GM18519 (cell line): ENCODE data around the gene KIAA1614.

ENCODE experiments used
- ATAC-seq: cut with Tn5 transposase; IDR thresholded peaks from one replicate; pipeline ENCODE4 v1.9.1; 2021; ENCODE audit warnings: mild to moderate bottlenecking, moderate library complexity; ENCODE audit not compliant: unreplicated experiment, low FRiP score

The KIAA1614 gene, protein sequence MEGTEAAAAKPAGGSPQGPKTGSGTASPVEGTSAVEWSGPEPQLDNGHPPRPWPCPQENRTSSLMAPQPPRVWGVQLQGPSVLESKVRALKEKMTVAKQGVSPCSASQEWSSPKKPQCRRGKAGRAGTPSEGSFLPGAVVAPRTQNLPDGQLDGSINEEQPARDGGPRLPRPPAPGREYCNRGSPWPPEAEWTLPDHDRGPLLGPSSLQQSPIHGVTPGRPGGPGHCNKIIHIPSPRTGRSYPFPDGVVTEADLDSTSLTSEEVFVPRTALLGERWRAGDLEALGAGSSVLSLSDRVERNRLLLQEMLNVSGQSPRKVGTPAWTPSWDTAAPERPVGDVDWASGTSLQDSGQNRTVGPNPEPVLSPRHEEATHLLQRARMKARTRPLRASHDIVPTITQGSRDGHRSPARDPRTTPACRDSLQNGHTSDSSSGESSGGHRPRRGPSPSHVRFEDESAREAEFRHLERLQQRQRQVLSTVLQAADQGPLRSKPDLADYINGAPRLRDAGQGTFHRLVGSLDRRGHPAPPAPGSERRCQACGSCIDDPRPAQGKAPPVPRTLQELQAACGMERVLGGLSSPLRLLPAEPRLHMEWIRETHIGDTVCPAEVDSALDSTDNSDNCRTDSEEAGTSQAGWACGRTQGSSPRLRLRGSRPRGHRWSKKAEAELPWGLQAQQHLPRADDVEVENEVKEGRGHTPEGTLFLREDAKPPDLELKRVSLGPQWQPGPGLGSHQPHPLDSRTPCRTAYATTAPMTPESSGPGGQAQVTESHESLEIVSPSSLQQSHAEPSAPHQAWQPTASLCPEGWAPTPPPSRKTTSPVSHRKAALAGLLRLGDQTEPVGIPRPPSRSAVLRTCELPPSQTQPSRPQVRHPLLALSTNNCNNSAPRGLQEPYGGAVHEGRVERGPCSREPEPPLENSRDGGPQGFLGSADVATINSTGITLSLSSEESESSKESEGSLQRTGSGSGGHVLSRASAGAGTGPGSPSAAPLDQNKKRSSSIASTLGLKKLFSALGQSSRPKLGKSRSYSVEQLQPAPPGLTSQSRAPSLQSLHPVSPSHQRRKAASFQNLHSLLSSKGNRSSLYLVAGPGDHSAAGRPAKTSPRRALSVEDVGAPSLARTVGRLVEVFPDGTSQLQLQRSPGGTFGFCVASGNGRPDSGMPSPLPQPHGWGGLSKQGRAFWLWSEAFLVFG

DNA sequence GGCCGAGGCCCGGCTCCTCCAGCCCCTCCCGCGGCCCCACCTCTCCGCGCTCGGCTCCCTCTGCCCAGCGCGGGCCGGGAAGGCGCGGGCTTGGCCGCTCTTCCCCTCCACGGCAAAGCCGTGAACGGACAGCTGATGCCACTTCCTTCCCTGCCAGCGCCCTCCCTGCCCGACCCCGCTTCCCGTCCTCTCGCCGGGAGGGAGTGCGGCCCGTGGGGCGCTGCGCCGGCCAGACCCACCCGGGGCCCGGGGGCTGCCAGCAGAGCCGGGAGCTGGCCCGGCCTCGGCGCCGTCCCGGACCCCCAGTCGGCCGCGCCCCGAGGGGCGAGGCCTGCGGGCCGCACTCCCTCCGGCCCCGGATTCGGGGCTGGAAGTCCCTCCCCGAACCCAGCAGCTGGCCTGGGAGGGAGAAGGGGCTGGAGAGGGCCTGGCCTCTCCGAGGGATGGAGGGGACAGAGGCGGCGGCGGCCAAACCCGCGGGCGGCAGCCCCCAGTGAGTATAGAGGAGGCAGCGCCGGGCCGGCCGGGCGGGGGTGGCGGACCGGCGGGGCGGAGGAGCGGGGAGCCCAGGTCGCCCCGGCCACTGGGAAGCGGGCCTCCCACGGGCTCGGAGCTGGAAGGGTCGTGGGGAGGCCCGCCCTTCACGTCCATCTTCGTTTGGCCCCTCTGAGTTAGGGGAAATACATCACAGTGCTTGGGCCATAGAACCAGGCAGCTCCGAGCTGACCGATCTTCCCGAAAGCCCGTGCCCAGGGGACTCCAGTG lies at the start of gene KIAA1614:
KIAA1614 (plus strand) TSS at position 97 of the 765 bp plus-strand sequence; CDS start at position 444, 347 bp downstream.
- ATAC-seq = no peak

DNA sequence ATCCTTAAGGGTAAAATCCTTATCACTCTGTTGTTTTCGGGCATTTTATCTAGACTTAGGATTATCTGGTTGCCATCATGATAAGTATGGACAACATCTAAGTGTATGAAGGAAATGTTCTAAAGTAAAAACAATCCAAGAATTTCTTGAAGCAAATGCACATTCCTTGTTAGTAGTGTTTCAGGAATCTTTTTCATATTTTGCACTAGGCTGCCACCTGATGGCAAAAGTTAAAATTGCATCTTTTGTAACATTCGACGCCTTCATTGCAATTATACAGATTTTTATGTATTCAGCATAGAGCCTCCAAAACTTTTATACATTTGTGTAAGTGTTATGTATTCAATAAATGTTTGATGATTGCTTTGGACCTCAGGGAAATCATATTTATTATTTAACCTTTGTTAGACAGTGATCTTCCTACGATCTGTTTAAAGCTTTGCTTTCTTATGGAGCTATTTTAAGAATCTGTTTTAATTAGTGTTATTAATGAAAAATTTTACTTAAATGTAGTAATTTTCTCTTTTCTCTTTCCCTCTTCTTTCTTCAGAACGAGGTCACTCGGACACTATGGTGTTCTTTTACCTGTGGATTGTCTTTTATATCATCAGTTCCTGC lies 49.4 kb upstream of the KIAA1614 start:
- ATAC-seq = no peak

DNA sequence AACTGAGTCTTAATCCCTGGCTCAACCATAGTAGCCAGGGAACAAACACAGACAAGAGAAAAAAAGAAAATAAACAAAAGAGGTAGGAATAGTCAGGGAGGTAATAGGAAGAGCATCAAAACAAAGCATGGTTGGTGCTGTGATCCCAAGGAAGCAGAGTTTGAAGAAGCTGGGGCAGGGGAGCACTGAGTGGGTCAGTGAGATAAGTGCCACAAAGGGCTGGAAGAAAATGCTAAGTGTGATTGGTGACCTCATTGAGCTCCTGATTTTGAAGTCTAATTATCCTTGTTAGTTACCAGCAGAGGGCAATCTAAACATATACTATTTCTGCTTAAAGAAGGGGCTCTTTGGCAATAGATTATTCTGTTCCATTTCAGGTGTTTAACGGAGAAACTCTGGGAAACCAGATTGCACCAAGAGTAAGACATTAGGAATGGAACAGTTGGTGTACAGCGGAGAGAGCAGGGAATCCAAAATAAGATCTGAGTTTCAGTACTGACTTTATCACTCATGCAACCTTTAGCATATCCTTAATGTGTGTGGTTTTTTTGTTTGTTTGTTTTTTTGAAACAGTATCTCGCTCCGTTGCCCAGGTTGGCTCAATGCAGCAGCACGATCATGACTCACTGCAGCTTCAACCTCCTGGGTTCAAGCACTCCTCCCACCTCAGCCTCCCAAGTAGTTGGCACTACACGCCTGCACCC lies 30.7 kb upstream of the KIAA1614 start:
- no peak for ATAC-seq

DNA sequence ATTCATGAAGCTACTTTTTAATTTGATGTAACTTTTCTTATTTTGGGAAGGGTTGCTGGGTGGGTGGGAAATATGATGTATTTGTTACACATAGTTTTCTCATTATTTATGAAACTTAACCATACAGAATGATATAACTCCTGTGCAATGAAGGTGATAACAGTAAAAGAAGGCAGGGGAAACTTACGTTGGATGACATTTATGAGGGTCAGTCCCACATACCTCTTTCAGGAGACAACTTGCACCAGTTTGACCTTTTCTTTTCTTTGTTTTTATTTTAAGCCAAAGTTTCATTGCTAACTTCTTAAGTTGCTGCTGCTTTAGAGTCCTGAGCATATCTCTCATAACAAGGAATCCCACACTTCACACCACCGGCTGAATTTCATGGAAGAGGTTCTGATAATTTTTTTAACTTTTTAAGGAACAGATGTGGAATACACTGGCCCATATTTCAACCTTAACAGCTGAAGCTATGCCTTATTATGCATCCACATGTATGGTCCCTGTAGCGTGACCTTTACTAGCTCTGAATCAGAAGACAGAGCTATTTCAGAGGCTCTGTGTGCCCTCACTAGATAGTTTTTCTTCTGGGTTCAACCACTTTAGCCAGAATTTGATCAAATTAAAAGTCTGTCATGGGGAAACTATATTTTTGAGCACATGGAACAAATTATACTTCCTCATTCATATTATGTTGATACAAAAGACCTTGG lies 28.0 kb upstream of the KIAA1614 start:
- ATAC-seq = no peak

DNA sequence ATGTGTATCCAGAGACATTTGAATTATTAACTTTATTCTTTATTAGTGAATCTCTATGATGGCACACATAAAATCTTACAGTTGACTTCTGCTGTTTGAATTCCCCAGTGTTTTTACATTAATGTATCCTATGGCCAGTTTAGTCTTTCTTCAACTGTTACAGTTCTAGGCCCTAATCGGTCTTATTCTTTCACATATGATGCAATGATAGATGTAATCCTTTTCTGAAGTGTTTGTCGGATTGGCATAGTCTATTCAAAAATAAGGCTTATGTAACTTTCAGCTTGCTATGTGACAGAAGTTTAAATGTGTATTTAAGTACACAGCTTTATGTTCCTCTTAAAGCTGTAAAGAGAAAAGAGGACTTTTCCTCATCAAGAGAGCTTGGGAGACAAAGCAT lies 26.4 kb upstream of the KIAA1614 start:
- ATAC-seq = no peak

DNA sequence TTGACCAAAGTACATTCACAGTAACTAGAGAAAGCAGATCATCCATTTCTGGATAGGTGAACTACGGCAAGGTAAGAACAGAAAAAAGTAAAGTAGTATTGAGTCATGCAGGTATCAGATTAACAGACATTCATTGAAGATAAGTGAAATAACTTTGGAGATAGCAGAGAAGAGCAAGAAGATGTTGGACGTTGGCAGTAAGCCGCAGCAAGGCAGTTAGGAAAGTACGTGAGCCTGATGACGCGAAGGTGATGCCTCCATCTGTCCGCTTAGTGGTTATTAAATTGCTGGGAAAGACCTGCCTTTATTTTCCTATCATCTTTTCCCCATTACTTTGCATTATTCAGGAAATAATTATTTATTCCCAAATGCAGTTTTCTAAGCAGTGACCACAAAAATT lies 24.9 kb upstream of the KIAA1614 start:
- ATAC-seq = no peak

DNA sequence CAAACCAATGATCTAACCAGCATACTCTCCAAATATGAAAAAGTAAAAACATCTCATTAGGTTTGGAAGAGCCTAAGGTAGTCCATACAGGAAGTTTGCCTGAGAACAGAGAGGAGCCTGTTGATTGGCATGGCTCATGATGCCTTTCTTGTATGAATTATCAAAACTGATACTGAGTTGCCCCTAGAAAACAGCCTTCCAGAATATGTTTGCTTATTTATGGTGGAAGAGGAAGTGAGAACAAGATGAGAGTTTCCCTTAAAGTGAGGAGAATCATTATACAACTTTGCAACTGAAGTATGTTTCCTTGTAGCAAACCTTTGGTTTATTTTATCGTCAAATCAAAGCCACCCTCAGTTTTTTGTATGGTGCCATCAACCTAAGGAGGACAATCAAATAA lies 23.8 kb upstream of the KIAA1614 start:
- no peak for ATAC-seq

DNA sequence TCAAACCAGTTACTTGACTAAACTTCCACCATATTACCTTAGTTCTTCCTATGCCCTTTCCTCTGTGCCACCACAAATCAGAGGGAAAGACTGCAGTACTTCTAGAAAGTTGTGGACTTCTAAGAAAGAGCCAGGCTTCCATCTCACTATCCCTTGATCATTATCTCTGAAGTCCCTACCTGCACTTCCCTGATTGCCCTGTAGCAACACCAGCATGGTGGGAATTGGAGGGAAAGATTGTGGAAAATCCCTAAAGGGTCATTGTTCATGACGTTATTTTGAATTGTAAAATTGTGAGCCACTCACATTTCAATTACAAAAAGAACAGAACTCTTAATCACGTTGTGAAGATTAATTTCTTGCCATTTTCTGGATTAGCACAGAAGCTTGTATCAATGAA lies 23.4 kb upstream of the KIAA1614 start:
- no peak for ATAC-seq

DNA sequence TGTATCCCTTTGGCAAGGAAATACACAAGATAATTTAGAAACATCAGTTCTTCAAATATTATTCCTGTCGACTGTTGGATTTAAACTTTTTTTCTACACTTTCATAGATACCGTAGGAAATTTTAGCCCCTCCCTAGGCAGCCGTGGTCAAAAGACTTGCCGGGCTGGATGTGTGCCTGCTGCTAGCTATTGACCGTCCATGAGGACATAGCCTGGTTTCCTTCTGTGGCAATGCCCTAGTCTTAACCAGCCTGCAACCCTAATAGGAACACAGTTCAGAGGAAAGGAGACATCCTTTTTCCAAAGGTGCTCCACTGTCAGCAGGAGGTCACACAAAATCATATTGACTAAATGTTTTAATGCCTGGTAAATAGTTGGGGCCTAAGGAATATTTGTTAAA lies 20.4 kb upstream of the KIAA1614 start:
- no peak for ATAC-seq

DNA sequence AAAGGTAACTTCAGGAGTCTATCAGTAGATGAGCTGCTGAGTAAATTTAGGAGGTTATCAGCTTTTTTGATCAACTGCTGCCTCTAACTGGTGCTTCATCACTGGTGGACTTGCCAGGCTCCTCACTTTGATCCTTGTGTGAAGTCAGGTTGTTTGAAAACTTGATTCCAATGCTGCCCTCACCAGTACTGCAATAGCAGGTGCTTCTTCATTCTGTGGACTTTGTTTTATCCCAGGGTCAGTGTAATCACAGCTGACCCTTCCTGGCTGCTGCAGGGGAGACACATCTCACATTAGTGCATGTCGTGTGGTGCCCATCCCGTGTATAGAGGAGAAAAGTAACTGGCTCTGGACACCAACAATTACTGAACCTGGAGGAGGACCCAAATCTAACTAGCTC lies 20.0 kb upstream of the KIAA1614 start:
- no peak for ATAC-seq

DNA sequence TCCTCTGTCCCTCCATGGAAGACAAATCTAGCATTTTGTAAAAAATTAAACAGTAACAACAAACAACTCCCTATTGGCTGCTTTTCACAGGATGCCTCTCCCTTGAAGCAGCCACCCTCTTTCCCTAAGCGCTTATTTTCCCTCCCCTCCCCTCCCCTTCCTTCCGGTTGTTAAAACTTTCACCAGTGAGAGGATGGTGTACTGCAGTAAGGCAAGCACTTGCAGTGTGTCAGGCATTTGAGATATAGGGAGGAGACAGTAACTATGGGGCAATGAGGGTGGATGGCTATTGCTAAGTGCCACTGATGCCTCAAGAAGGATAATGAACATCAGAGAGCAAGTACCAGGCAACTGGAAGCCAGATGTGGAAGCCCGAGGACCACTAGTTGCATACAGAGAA lies 19.1 kb upstream of the KIAA1614 start:
- ATAC-seq = no peak

DNA sequence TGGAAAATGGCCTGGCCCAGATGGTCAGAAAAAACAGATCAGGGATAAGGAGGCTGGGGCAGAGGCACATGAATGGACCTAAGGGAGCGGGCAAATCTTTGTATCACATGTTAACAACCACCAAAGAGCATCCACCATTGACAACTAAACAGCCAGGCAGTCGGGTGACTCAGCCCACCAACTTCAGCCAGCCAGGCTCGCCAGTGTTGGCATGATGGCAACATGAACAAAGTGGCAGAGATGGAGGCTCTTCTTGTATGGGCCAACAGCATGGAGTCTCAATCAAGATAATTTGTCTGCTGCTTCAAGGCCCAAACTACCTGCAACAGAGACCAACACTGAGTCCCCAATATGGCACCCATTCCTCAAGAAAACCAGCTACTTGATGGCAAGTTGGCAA lies 16.5 kb upstream of the KIAA1614 start:
- ATAC-seq = no peak

DNA sequence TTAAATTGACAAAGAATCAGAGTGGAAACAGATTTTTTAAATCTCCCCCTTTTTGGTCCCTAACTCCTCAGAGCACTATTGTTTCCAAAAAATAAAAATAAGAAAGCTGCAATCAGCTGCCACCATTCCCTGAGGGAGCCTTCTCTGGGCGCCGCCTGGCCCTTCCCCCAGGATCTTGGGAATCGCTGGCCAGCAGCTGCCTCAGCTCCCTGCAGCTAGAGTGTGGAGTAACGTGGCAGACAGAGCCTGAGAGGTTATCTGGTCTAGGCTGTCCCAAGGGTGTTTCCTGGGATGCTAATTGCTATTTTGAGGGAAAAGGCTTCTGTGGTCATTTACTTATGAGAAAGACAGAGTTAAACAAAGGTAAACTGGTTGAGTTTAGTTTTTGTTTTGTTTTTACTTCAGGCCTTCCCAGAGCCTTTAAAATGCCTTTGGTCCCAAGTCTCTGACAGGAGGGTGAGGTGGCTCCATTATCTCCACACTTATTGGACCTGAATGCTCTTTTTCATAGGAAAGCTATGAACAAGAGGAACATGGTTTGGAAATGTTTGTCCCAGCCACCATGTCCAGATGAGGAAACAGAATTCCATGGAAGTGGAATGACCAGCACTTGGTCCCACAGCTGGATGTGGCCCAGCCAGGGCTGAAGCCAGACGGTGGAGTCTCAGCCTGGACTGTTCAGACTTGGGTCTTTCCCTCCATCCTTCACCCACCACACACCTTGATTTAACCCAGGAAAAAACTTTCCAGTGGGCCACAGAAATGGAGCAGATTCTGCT lies 14.1 kb upstream of the KIAA1614 start:
- no peak for ATAC-seq

DNA sequence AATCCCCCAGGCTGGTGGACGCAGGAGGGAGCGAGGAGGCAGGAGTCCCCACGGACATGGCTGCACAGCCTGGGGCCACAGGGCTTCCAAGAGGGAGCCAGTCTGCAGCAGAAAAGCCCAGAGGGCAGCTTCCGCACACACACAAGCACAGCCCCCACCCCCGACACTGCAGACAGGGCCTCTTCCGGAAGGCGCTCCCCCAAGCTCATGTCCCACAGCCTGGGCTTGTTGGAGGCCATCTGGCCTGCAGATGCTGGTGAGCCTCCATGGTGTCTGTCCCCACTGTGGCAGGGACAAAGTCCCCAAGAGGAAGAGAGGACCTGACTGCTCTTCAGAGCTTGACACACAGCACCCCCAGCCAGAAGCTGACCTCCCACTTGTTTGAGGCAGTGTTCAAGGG lies 13.4 kb upstream of the KIAA1614 start:
- no peak for ATAC-seq

DNA sequence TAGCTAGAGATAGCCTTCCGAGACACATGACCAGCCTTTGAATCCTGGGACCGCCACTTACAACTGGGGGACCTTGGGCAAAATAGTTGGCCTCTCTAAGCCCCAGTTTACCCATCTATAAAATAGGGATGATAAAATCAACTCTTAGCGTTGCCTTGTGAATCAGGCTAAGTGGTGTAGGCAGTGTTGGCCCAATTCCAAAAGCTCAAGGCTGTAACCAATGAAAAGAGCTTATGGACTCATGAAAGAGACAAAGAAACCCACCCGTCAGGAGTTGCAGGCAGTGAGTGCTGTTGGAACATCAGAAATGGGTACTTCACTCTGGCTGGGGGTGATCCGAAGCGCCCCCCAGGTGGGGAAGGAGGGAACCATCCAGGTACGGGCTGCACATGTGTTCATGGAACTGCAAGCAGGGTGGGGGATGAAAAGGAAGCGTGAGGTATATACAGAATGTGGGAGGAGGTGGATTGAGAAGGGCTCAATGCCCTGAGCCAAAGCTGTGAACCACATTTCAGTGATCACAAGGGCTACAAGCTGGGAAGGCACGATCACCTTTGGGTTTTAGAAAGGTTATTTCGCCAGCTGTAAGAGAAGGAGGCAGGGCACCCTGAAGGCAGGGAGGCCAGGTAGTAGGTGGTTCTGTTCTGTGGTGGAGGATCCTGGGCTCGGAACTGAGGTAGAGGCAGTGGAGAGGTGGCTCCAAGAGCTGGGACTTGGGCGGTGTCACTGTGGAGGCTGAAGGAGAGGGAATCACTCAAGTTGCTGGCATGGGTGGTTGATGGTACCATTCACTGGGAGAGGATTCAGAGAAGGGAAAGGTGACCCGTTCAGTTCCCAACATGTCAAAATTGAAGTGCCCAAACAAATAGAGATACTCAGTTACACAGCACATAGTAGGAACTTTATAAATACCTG lies 11.4 kb upstream of the KIAA1614 start:
- ATAC-seq = no peak

DNA sequence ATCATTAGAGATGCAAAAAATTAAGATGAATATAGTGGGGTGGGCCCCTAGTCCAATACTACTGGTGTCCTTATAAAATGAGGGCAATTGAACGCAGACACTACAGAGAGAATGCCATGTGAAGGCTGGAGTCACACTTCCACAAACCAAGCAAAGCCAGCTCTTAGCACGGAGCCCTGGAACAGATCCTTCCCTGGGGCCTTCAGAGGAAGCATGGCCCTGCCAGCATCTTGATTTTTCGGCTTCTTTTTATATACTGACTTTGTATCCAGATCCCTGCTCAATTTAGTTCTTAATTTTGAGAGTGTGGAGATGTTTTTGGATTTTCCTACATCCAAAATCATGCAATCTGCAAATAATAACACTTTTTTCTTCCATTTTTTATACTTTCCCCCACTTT lies 10.2 kb upstream of the KIAA1614 start:
- ATAC-seq = no peak

DNA sequence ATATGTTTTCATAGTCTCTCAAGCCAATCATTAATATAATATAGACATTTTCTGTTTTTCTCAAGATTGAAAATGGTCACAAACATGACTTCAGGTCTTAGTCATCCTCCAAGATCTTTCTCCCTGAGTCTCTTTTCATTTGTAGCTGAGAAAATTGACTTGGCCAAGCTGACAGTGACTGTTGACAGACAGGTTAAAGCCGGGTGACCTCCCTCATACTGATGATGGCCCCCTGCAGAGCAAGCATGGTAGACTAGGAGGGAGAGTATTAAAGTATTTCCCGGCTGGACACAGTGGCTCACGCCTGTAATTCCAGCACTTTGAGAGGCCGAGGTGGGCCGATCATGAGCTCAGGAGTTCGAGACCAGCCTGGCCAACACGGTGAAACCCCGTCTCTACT lies 6.8 kb upstream of the KIAA1614 start:
- no peak for ATAC-seq
